ENCODE results near the gene RNU6-9. TPM values are rescaled to one million over a fixed set of nuclear protein-coding genes. Genes with fewer than 3 reads are reported as not detected.

RNU6-9 gene
- total and polyA plus RNA-seq, 8 donors: not detected

GRCh38 chr19:926589-927350, 33.5 kb downstream of the RNU6-9 start:
- Histone ChIP-seq H3K27ac (peak overlapping the region; percentile 78 to 98), H3K27me3 (no peaks in the 10 kb centered on the region), H3K9me3 (no peaks in the 10 kb centered on the region), H3K36me3 (peaks cover 0 to 28% of the 10 kb centered on the region in 2 donors), H3K4me3 (peak overlapping the region; percentile 79 to 94), H3K4me1 (peaks cover 5 to 47% of the 10 kb centered on the region in 2 donors)
- intact Hi-C loops (cut with DNase I): loop anchor here in 1 of 2 donors (2.0 kb wide), 1 partner anchor 56 kb away; no protein-coding TSS in a partner anchor
- ATAC-seq (peak; percentile 30), DNase-seq (peak in 3 of 4 donors; percentile 79 to 95 (median 83))
- no peak for TF ChIP-seq CTCF (IDR thresholded peaks at IDR 0.05)

- Histone ChIP-seq H3K4me1 (peaks cover 5 to 47% of the 10 kb centered on the region in 2 donors), H3K9me3 (no peaks in the 10 kb centered on the region), H3K27ac (peak overlapping the region; percentile 78 to 98), H3K36me3 (peaks cover 0 to 31% of the 10 kb centered on the region in 2 donors), H3K4me3 (peak overlapping the region; percentile 79 to 94), H3K27me3 (no peaks in the 10 kb centered on the region)
- intact Hi-C loops (cut with DNase I): loop anchor here in 1 of 2 donors (2.0 kb wide), 1 partner anchor 55 kb away; no protein-coding TSS in a partner anchor
- no peak for TF ChIP-seq CTCF (IDR thresholded peaks at IDR 0.05)
- no peak for ATAC-seq
- peak in 1 of 4 donors; percentile 81 for DNase-seq
Observed at GRCh38 chr19:927351-927779, 34.1 kb downstream of the RNU6-9 start.

DNA sequence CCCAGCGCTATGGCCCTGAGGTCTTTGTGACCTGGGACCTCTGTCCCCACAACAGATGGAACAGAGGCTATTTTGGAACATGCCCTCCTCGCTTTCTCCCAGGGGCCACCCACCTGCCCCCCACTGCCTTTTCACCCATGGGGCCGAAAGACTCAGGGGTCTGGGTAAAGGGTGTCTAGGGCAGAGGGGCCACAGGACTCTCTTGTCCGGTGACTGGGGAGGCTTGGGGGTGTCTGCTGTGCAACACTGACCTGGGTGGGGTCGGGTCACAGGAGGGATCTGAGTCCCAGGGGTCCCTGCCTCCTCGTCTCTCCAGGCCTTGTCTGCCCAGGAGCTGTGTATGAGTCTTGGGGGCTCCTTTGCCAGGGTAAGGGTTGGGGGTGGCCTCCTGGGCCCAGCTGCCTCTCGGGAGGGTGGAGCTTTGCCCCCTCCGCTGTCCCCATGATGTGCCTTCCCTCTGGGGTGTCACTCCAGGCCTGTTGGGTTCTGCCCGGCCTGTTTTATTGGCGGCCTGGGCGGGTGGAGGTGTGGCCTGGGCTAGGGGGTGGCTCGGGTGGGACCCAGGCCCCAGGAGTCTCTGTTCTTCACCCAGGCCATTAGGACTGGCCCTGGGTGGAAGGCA, 34.6 kb downstream of the RNU6-9 start:
- Histone ChIP-seq H3K4me1 (peaks cover 10 to 52% of the 10 kb centered on the region in 2 donors), H3K27ac (peak overlapping the region in 1 of 2 donors; percentile 98), H3K9me3 (no peaks in the 10 kb centered on the region), H3K36me3 (peaks cover 0 to 37% of the 10 kb centered on the region in 2 donors), H3K4me3 (peak overlapping the region in 1 of 2 donors; percentile 94), H3K27me3 (no peaks in the 10 kb centered on the region)
- intact Hi-C loops (cut with DNase I): loop anchor here in 1 of 2 donors (2.0 kb wide), 1 partner anchor 55 kb away; no protein-coding TSS in a partner anchor
- no peak for DNase-seq
- TF ChIP-seq CTCF (IDR thresholded peaks at IDR 0.05): no peak
- ATAC-seq: no peak

DNA sequence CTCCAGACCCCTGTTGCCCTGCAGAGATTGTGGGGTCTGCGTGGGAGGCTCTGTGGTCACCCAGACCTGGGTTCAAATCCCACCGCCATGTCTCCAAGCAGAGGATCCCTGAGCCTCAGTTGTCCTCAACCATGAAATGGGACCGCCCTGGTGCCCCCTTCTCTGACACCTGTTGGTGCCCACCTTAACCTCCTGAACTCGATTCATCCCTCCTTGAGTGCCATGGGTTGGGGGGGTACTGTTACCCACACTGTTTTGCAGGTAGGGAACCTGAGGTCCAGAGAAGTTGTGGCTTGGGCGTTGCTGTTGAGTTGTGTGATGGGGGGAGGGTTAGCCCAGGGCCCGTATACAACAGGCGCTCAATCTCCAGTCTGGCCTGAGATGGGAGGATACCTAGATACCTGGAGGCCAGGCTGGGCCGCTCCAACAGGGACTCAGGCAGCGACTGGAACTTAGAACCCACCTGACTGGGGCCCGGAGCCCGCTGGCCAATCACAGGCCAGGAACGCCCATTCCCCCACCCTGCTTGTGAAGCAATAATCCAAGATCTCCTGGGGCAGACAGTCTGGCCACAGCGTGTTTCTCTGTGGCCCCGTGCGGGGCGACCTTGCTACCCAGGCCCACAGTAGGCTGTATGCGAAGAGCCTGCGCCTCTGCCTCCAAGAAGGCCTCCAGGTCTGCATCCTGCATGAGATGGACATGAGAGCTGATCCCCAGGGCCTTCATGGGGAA, 35.4 kb downstream of the RNU6-9 start:
- Histone ChIP-seq H3K27ac (peak overlapping the region in 1 of 2 donors; percentile 98), H3K36me3 (peaks cover 0 to 38% of the 10 kb centered on the region in 2 donors), H3K27me3 (no peaks in the 10 kb centered on the region), H3K9me3 (no peaks in the 10 kb centered on the region), H3K4me1 (peaks cover 18 to 58% of the 10 kb centered on the region in 2 donors), H3K4me3 (peak overlapping the region in 1 of 2 donors; percentile 94)
- DNase-seq: no peak
- intact Hi-C loops (cut with DNase I): no loop called here
- TF ChIP-seq CTCF (IDR thresholded peaks at IDR 0.05): no peak
- ATAC-seq: peak; percentile 1
